Left colon (tissue), 2 donors: ENCODE results near the gene TRMT61B. TPM values are rescaled to one million over a fixed set of nuclear protein-coding genes. Genes with fewer than 3 reads are reported as not detected.

Experiments used
- ATAC-seq: fragments of 200-7000 bp; cut with Tn5 transposase; one replicate; pipeline ENCODE4 v1.9.1; 2020; ENCODE audit warnings: mild to moderate bottlenecking, moderate library complexity
- DNase-seq, 2 donors: peaks; one replicate each; pipeline ENCODE4 v3.0.0-alpha.2; 2020
- intact Hi-C, 2 donors: fragments of 100-400 bp; cut with DNase I in 1 of 2; cut with micrococcal nuclease in 1 of 2; formaldehyde crosslinking; loops; one replicate each; pipeline versions ENCODE4 v1.11.2 to v1.14.0; 2022; cut with DNase I, micrococcal nuclease
- long read RNA-seq: library from polyadenylated mRNA; unstranded; transcript quantifications from one replicate; pipeline ENCODE4 v2.0.0, GENCODE V29; 2021
- total RNA-seq, 2 donors: library from RNA; stranded (reverse); fragmentation: NEBNext Ultra II Directional; extraction: Animal tissue kit (Norgen Biotek cat#: 25700); gene quantifications; one replicate each; pipeline ENCODE4 v1.2.1, GENCODE V29; 2021
- donor health status: DM: no; HTN: no; CAD: no.
- donor health status: DM: yes; HTN: yes; CAD: no.

The TRMT61B gene
- 10 to 100 TPM in 1 of 2 donors, 1 to 10 TPM in 1; 8.3 to 12.1 TPM for total RNA-seq
- long read RNA-seq, transcript TRMT61B-201 (7 exons, 1,836 nt) = major isoform, 16 of 24 reads
- long read RNA-seq, partial matches to known transcripts = 0 of 24 reads
- long read RNA-seq, other reads (novel, unspliced or antisense) = 8 of 24 reads

- intact Hi-C loops = no loop called here
- DNase-seq = peak; percentile 94 to 99
Observed at GRCh38 chr2:28870146-28870891, at the start of gene TRMT61B. Gene TRMT61B (minus strand): TSS chr2:28870309. CDS start chr2:28870277, 32 bp downstream.

GRCh38 chr2:28915939-28916338 lies 45.8 kb upstream of the TRMT61B start:
- intact Hi-C loops = no loop called here
- ATAC-seq = no peak
- DNase-seq = no peak

More at GRCh38 chr2:28870146-28870891, at the start of gene TRMT61B:
- ATAC-seq = peak; percentile 99

- DNase-seq (no peak), ATAC-seq (no peak)
- intact Hi-C loops = no loop called here
Observed at GRCh38 chr2:28909655-28910353, 39.7 kb upstream of the TRMT61B start.

GRCh38 chr2:28908172-28908571 lies 38.1 kb upstream of the TRMT61B start:
- ATAC-seq (no peak), DNase-seq (no peak)
- intact Hi-C loops = no loop called here

- ATAC-seq (no peak), DNase-seq (no peak)
- intact Hi-C loops = no loop called here
Observed at GRCh38 chr2:28906821-28907220, 36.7 kb upstream of the TRMT61B start.

- intact Hi-C loops = no loop called here
Observed at GRCh38 chr2:28906376-28906775, 36.3 kb upstream of the TRMT61B start.

GRCh38 chr2:28905533-28905932 lies 35.4 kb upstream of the TRMT61B start:
- DNase-seq (no peak), ATAC-seq (no peak)
- intact Hi-C loops = no loop called here

More at GRCh38 chr2:28906376-28906775, 36.3 kb upstream of the TRMT61B start:
- ATAC-seq (no peak), DNase-seq (no peak)

GRCh38 chr2:28904802-28905457 lies 34.8 kb upstream of the TRMT61B start:
- intact Hi-C loops = no loop called here
- DNase-seq = no peak
- ATAC-seq = no peak

GRCh38 chr2:28904295-28904694 lies 34.2 kb upstream of the TRMT61B start:
- intact Hi-C loops = no loop called here
- no peak for DNase-seq
- no peak for ATAC-seq

- ATAC-seq (no peak), DNase-seq (no peak)
- intact Hi-C loops = no loop called here
Observed at GRCh38 chr2:28902584-28902983, 32.5 kb upstream of the TRMT61B start.

- intact Hi-C loops = no loop called here
- DNase-seq = no peak
- ATAC-seq = no peak
Observed at GRCh38 chr2:28901841-28902240, 31.7 kb upstream of the TRMT61B start.

- no peak for DNase-seq
- intact Hi-C loops = no loop called here
- ATAC-seq = no peak
Observed at GRCh38 chr2:28901202-28901601, 31.1 kb upstream of the TRMT61B start.

- ATAC-seq (no peak), DNase-seq (no peak)
- intact Hi-C loops = no loop called here
Observed at GRCh38 chr2:28898048-28898447, 27.9 kb upstream of the TRMT61B start.

GRCh38 chr2:28896906-28897305 lies 26.8 kb upstream of the TRMT61B start:
- ATAC-seq (no peak), DNase-seq (no peak)
- intact Hi-C loops = no loop called here

- ATAC-seq = peak; percentile 16
- intact Hi-C loops = no loop called here
- DNase-seq = peak; percentile 32 to 38
Observed at GRCh38 chr2:28895189-28895893, 25.2 kb upstream of the TRMT61B start.

GRCh38 chr2:28894470-28895188 lies 24.5 kb upstream of the TRMT61B start, which contains the start of gene WDR43:
Gene WDR43 (plus strand): TSS chr2:28894667. CDS start chr2:28894699, 32 bp downstream.
- intact Hi-C loops = no loop called here
- ATAC-seq (peak; percentile 98), DNase-seq (peak; percentile 96 to 99)

GRCh38 chr2:28893488-28893887 lies 23.4 kb upstream of the TRMT61B start:
- no peak for ATAC-seq
- intact Hi-C loops = no loop called here
- peak in 1 of 2 donors; percentile 18 for DNase-seq

GRCh38 chr2:28880193-28880592 lies 10.1 kb upstream of the TRMT61B start:
- no peak for DNase-seq
- no peak for ATAC-seq
- intact Hi-C loops = no loop called here
